ENCODE measurements around the gene COL23A1.

Gene COL23A1

DNA sequence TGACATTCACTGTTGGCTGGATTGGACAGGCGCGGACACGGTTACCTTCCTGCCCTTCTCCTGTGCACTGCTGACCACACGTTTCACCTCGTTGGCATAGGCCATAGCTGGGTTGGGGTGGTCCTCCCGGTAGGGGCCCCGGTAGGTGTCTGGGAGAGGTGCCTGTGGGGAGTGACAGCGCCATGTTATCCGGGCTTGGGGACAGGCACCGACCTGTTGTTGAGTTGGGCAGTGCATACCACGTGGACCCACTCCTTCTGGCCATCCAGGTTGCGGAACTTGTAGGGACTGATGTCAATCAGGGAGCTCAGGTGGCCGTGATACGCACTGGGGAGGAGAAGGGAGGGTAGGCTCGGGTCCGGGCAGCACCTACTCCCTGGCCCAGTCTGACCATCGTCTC lies 365.8 kb downstream of the COL23A1 start:
- no peaks in the 10 kb centered on the region for H3K27me3 ChIP-seq (ENCODE audit: low read depth, low read length)
- H3K9me3 ChIP-seq (ENCODE audit: insufficient read depth, low read length): no peaks in the 10 kb centered on the region
- H3K79me2 ChIP-seq (ENCODE audit: low read length): peaks cover 14% of the 10 kb centered on the region
- H3K4me2 ChIP-seq (ENCODE audit: low read length): no peak overlapping the region
- H3K4me1 ChIP-seq (ENCODE audit: low read length): no peaks in the 10 kb centered on the region
- H3K36me3 ChIP-seq (replicated peaks; ENCODE audit: low read depth, low read length): peaks cover 40% of the 10 kb centered on the region
- H4K20me1 ChIP-seq (ENCODE audit: insufficient read depth, low read length): peaks cover 16% of the 10 kb centered on the region; the same call in 1 of the 2 replicates
- no peak overlapping the region for H3K4me3 ChIP-seq (ENCODE audit: low read length)
- no peak overlapping the region for H2AFZ ChIP-seq (ENCODE audit: low read depth, low read length)
- TF ChIP-seq, protein P1, sequence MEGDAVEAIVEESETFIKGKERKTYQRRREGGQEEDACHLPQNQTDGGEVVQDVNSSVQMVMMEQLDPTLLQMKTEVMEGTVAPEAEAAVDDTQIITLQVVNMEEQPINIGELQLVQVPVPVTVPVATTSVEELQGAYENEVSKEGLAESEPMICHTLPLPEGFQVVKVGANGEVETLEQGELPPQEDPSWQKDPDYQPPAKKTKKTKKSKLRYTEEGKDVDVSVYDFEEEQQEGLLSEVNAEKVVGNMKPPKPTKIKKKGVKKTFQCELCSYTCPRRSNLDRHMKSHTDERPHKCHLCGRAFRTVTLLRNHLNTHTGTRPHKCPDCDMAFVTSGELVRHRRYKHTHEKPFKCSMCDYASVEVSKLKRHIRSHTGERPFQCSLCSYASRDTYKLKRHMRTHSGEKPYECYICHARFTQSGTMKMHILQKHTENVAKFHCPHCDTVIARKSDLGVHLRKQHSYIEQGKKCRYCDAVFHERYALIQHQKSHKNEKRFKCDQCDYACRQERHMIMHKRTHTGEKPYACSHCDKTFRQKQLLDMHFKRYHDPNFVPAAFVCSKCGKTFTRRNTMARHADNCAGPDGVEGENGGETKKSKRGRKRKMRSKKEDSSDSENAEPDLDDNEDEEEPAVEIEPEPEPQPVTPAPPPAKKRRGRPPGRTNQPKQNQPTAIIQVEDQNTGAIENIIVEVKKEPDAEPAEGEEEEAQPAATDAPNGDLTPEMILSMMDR (IDR thresholded peaks at IDR 0.05; ENCODE audit: low read depth, low read length): no peak
- no peak for TF ChIP-seq EZH2phosphoT487 (IDR thresholded peaks at IDR 0.05; ENCODE audit: low read depth)
- H3K9ac ChIP-seq (ENCODE audit: low read length): no peak overlapping the region
- no peak overlapping the region for H3K27ac ChIP-seq (ENCODE audit: low read length)

DNA sequence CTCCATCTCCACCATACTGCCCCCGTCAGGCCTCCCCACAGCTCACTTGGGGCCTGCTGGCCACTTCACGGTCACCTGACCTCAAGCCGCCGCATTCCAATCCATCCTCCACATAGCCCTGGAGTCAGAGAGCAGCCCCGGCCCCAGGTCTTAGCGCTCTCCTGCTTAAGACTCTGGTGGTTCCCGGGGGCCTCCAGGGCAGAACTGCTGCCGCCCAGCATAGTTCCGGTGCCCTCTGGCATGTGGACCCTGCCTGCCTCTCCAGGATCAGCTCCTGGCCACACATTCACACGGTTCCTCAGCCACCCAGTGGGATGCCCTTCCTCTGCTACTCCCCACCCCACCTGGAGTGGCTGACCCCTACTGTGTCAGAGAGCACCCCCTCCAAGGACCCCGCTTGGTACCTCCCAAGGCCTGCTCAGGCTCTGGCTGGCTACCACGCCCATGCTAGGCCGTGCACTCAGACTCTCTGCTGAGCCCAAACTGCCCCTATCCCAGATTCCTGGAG lies 366.3 kb downstream of the COL23A1 start:
- H3K9me3 ChIP-seq (ENCODE audit: insufficient read depth, low read length): no peaks in the 10 kb centered on the region

DNA sequence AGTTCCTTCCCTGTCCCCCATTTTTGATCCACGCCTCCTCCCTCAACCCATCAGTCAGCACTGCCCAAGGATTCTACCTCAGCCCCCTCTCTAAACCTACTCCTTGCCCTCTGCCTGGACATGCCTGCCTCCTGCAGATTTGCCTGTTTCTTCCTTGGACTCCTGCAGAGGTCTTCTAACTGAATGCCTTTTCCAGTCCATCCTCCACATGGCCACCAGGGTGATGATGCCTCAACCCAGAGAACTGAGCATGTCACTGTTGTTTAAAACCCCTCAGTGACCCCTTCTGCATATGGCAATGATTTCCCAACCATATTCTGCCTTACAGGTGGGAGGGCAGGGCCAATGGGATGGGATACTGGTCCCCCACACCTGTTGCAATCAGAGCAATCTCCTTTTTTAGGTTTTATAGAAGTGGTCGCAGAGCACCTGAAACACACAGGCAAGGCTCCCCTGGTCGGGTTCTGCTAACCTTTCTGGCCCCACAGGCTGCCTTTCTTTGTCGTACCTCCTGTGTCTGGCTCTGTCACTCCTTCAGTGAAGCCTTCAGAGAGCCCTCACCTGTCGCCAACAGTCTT lies 366.9 kb downstream of the COL23A1 start:
- H3K9me3 ChIP-seq (ENCODE audit: insufficient read depth, low read length): no peaks in the 10 kb centered on the region
- no peak overlapping the region for H3K27ac ChIP-seq (ENCODE audit: low read length)
- no peak overlapping the region for H3K9ac ChIP-seq (ENCODE audit: low read length)
- H3K4me2 ChIP-seq (ENCODE audit: low read length): no peak overlapping the region
- H3K4me3 ChIP-seq (ENCODE audit: low read length): no peak overlapping the region
- peaks cover 10% of the 10 kb centered on the region; the same call in 1 of the 2 replicates for H3K79me2 ChIP-seq (ENCODE audit: low read length)
- no peak for TF ChIP-seq EZH2phosphoT487 (IDR thresholded peaks at IDR 0.05; ENCODE audit: low read depth)
- TF ChIP-seq, protein P1 (IDR thresholded peaks at IDR 0.05; ENCODE audit: low read depth, low read length): no peak
- no peaks in the 10 kb centered on the region for H3K4me1 ChIP-seq (ENCODE audit: low read length)
- peaks cover 34% of the 10 kb centered on the region for H3K36me3 ChIP-seq (replicated peaks; ENCODE audit: low read depth, low read length)
- H2AFZ ChIP-seq (ENCODE audit: low read depth, low read length): no peak overlapping the region
- H4K20me1 ChIP-seq (ENCODE audit: insufficient read depth, low read length): peaks cover 16% of the 10 kb centered on the region; the same call in 1 of the 2 replicates
- H3K27me3 ChIP-seq (ENCODE audit: low read depth, low read length): no peaks in the 10 kb centered on the region

More for the DNA sequence above, 366.3 kb downstream of the COL23A1 start:
- no peak overlapping the region for H3K27ac ChIP-seq (ENCODE audit: low read length)
- no peak overlapping the region for H3K4me3 ChIP-seq (ENCODE audit: low read length)
- H2AFZ ChIP-seq (ENCODE audit: low read depth, low read length): no peak overlapping the region
- no peaks in the 10 kb centered on the region for H3K4me1 ChIP-seq (ENCODE audit: low read length)
- peaks cover 38% of the 10 kb centered on the region for H3K36me3 ChIP-seq (replicated peaks; ENCODE audit: low read depth, low read length)
- H3K79me2 ChIP-seq (ENCODE audit: low read length): peaks cover 13% of the 10 kb centered on the region; the same call in 1 of the 2 replicates
- no peaks in the 10 kb centered on the region for H3K27me3 ChIP-seq (ENCODE audit: low read depth, low read length)
- TF ChIP-seq EZH2phosphoT487 (IDR thresholded peaks at IDR 0.05; ENCODE audit: low read depth): no peak
- TF ChIP-seq, protein P1 (IDR thresholded peaks at IDR 0.05; ENCODE audit: low read depth, low read length): no peak
- H4K20me1 ChIP-seq (ENCODE audit: insufficient read depth, low read length): peaks cover 16% of the 10 kb centered on the region; the same call in 1 of the 2 replicates
- H3K9ac ChIP-seq (ENCODE audit: low read length): no peak overlapping the region
- no peak overlapping the region for H3K4me2 ChIP-seq (ENCODE audit: low read length)

DNA sequence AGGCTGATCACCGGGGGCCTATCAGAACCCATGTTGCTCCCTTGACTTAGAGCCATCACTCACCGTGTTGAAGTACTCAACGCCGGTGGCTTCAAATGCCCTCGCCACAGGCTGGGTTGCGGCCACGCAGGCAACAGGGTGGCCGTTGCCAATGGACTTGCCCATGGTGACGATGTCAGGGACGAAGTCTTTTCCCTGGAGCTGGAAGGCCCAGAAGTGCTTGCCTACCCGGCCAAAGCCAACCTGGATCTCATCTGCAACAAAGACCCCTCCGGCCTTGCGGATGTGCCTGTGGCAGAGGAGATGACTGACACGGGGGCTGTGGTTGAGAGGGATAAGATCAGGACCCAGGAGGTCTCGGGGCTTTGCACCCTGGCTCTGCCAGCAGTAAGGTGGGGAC lies 367.9 kb downstream of the COL23A1 start:
- no peak overlapping the region for H3K4me3 ChIP-seq (ENCODE audit: low read length)
- peaks cover 25% of the 10 kb centered on the region for H3K36me3 ChIP-seq (replicated peaks; ENCODE audit: low read depth, low read length)
- no peaks in the 10 kb centered on the region for H3K9me3 ChIP-seq (ENCODE audit: insufficient read depth, low read length)
- no peak overlapping the region for H3K4me2 ChIP-seq (ENCODE audit: low read length)
- H3K27me3 ChIP-seq (ENCODE audit: low read depth, low read length): no peaks in the 10 kb centered on the region
- TF ChIP-seq, protein P1 (IDR thresholded peaks at IDR 0.05; ENCODE audit: low read depth, low read length): no peak
- TF ChIP-seq EZH2phosphoT487 (IDR thresholded peaks at IDR 0.05; ENCODE audit: low read depth): no peak
- peaks cover 6% of the 10 kb centered on the region; the same call in 1 of the 2 replicates for H3K79me2 ChIP-seq (ENCODE audit: low read length)
- no peak overlapping the region for H3K9ac ChIP-seq (ENCODE audit: low read length)
- H3K27ac ChIP-seq (ENCODE audit: low read length): no peak overlapping the region
- H3K4me1 ChIP-seq (ENCODE audit: low read length): no peaks in the 10 kb centered on the region
- H4K20me1 ChIP-seq (ENCODE audit: insufficient read depth, low read length): peaks cover 13% of the 10 kb centered on the region; the same call in 1 of the 2 replicates
- H2AFZ ChIP-seq (ENCODE audit: low read depth, low read length): no peak overlapping the region

Data from OCI-LY3 (cell line).